ENCODE data around the gene GPR18.

The GPR18 gene

GRCh38 chr13:99298056-99298455, 39.9 kb upstream of the GPR18 start:
- Histone ChIP-seq H3K4me3 (ENCODE audit: low read length) (no peak overlapping the region), H3K27me3 (ENCODE audit: control insufficient read depth, low read length) (no peaks in the 10 kb centered on the region), H4K20me1 (ENCODE audit: control insufficient read depth, insufficient read depth, low read depth, low read length) (peaks cover 11% of the 10 kb centered on the region; the same call in 1 of the 2 replicates), H3K9me3 (ENCODE audit: control insufficient read depth, insufficient read depth, low read length) (no peaks in the 10 kb centered on the region), H3K9me2 (replicated peaks; ENCODE audit: control insufficient read depth, low read length) (no peaks in the 10 kb centered on the region), H3K4me1 (ENCODE audit: control insufficient read depth, low read length) (peaks cover 16% of the 10 kb centered on the region), H3F3A (ENCODE audit: control insufficient read depth, insufficient read depth) (no peaks in the 10 kb centered on the region), H3K79me2 (ENCODE audit: control insufficient read depth, low read length) (no peaks in the 10 kb centered on the region), H3K36me3 (ENCODE audit: control insufficient read depth, low read length) (peaks cover 7% of the 10 kb centered on the region; the same call in 1 of the 2 replicates), H3K4me2 (ENCODE audit: low read length) (no peak overlapping the region), H3K27ac (ENCODE audit: low read depth, low read length) (no peak overlapping the region)
- TF ChIP-seq CTCF (IDR thresholded peaks at IDR 0.05; ENCODE audit: low read depth, low read length, poor library complexity, severe bottlenecking): no peak
- TF ChIP-seq EZH2phosphoT487 (IDR thresholded peaks at IDR 0.05; ENCODE audit: borderline replicate concordance, low read length): no peak

DNA sequence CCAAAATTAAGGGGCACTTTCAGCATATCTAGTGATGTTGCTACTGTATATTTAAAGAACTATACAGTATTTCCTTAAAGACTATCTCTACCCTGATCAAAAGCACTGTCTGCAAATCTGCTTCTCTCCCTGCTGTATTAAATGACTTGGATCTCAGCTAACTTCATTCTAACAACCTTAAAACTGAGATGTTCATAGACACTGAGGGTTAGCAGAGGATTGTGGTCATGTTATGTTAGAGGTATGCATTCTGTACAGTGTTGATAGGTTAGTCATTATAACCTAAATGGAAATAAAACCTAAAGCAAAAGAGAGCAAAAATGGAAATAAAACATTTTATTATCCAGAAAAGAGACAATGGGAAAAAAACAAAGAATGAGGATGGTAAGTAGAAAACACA, 39.2 kb upstream of the GPR18 start:
- Histone ChIP-seq H3K27ac (ENCODE audit: low read depth, low read length) (no peak overlapping the region), H3K4me1 (ENCODE audit: control insufficient read depth, low read length) (peaks cover 16% of the 10 kb centered on the region), H3K79me2 (ENCODE audit: control insufficient read depth, low read length) (no peaks in the 10 kb centered on the region), H4K20me1 (ENCODE audit: control insufficient read depth, insufficient read depth, low read depth, low read length) (peaks cover 7% of the 10 kb centered on the region; the same call in 1 of the 2 replicates), H3F3A (ENCODE audit: control insufficient read depth, insufficient read depth) (no peaks in the 10 kb centered on the region), H3K36me3 (ENCODE audit: control insufficient read depth, low read length) (peaks cover 7% of the 10 kb centered on the region; the same call in 1 of the 2 replicates), H3K4me2 (ENCODE audit: low read length) (no peak overlapping the region), H3K9me2 (replicated peaks; ENCODE audit: control insufficient read depth, low read length) (no peaks in the 10 kb centered on the region), H3K27me3 (ENCODE audit: control insufficient read depth, low read length) (no peaks in the 10 kb centered on the region), H3K9me3 (ENCODE audit: control insufficient read depth, insufficient read depth, low read length) (no peaks in the 10 kb centered on the region), H3K4me3 (ENCODE audit: low read length) (no peak overlapping the region)
- TF ChIP-seq EZH2phosphoT487 (IDR thresholded peaks at IDR 0.05; ENCODE audit: borderline replicate concordance, low read length) (no peak), CTCF (IDR thresholded peaks at IDR 0.05; ENCODE audit: low read depth, low read length, poor library complexity, severe bottlenecking) (no peak)

DNA sequence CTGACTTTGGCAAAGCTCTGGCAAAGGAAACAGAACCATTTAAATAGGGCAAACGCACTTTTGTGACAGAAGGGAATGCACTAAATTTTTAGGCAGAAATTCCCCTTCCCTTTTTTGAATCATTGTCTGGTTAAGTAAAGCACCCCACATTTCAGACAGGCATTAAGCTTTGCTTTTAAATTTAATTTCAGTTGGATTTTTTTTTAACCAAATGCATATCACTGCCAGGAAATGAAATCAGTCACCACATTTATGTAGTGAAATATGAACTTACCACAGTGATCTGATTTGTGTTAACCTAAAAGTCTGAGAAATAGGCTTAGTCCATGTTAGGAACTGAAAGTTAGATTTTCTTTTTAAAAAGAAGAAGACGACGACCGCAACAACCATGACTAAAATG, 38.2 kb upstream of the GPR18 start:
- Histone ChIP-seq H3K4me1 (ENCODE audit: control insufficient read depth, low read length) (peaks cover 16% of the 10 kb centered on the region), H3K27ac (ENCODE audit: low read depth, low read length) (no peak overlapping the region), H3K27me3 (ENCODE audit: control insufficient read depth, low read length) (no peaks in the 10 kb centered on the region), H3K4me3 (ENCODE audit: low read length) (no peak overlapping the region), H3K36me3 (ENCODE audit: control insufficient read depth, low read length) (peaks cover 7% of the 10 kb centered on the region; the same call in 1 of the 2 replicates), H3K9me2 (replicated peaks; ENCODE audit: control insufficient read depth, low read length) (no peaks in the 10 kb centered on the region), H4K20me1 (ENCODE audit: control insufficient read depth, insufficient read depth, low read depth, low read length) (peaks cover 7% of the 10 kb centered on the region; the same call in 1 of the 2 replicates), H3K9me3 (ENCODE audit: control insufficient read depth, insufficient read depth, low read length) (no peaks in the 10 kb centered on the region), H3K79me2 (ENCODE audit: control insufficient read depth, low read length) (no peaks in the 10 kb centered on the region), H3F3A (ENCODE audit: control insufficient read depth, insufficient read depth) (no peaks in the 10 kb centered on the region), H3K4me2 (ENCODE audit: low read length) (no peak overlapping the region)
- no peak for TF ChIP-seq EZH2phosphoT487 (IDR thresholded peaks at IDR 0.05; ENCODE audit: borderline replicate concordance, low read length)
- no peak for TF ChIP-seq CTCF (IDR thresholded peaks at IDR 0.05; ENCODE audit: low read depth, low read length, poor library complexity, severe bottlenecking)
